ENCODE measurements around the gene TPM3.

DNA sequence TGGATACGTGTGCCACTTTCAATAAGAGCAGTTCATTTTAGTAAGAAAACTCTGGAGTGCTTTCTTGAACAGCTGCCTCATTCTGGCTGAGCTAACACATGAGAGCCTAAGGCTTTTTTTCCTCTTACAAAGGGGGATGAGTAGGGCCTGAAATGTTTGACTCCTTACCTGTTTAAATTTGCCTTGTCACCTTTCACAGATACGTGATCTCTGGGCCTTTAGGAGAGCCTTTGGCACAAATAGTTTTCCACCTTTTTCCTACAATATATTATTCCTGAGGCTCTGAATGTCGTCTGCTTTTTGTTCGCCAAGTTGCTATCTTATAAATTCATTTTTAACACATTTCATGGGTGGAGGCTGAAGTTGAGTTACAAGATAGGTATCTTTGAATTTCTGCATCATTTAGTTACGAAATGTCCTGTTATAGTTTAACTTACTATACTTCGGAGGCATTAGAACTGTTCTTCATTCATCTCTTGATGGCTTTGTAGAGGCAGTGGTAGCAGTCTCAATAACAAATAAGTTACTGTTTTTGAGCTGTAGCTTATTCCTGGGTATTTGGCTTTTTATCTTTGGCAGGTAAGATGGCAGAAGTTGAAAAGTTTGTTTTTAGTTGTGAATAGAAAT, 46.1 kb upstream of the TPM3 start:
- TF ChIP-seq, protein P1, sequence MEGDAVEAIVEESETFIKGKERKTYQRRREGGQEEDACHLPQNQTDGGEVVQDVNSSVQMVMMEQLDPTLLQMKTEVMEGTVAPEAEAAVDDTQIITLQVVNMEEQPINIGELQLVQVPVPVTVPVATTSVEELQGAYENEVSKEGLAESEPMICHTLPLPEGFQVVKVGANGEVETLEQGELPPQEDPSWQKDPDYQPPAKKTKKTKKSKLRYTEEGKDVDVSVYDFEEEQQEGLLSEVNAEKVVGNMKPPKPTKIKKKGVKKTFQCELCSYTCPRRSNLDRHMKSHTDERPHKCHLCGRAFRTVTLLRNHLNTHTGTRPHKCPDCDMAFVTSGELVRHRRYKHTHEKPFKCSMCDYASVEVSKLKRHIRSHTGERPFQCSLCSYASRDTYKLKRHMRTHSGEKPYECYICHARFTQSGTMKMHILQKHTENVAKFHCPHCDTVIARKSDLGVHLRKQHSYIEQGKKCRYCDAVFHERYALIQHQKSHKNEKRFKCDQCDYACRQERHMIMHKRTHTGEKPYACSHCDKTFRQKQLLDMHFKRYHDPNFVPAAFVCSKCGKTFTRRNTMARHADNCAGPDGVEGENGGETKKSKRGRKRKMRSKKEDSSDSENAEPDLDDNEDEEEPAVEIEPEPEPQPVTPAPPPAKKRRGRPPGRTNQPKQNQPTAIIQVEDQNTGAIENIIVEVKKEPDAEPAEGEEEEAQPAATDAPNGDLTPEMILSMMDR (IDR thresholded peaks at IDR 0.05), result no peak
- TF ChIP-seq POLR2AphosphoS5 (IDR thresholded peaks at IDR 0.05), result no peak

All from breast epithelium (tissue), 3 donors.